Fibroblast of pulmonary artery (primary cell): ENCODE data around the gene TPBGL.

Source experiments
- DNase-seq: peaks from one replicate; pipeline ENCODE4 v3.0.0-alpha.2; 2010; ENCODE audit warnings: low read depth
- H3K4me3 ChIP-seq: replicated peaks from 2 replicates; pipeline ENCODE4 v1.5.1; 2011; ENCODE audit warnings: low read depth, mild to moderate bottlenecking, control low read depth, low read length, moderate library complexity
- TF ChIP-seq, protein P1 (sequence below): IDR thresholded peaks from 2 replicates; pipeline ENCODE4 v1.5.1; 2011; ENCODE audit warnings: mild to moderate bottlenecking, control low read depth, low read length, inconsistent platforms; ENCODE audit errors: missing control alignments

Gene TPBGL

GRCh38 chr11:75276186-75276585, 35.6 kb downstream of the TPBGL start:
- DNase-seq, result no peak
- no peak overlapping the region for H3K4me3 ChIP-seq
- TF ChIP-seq, protein P1, sequence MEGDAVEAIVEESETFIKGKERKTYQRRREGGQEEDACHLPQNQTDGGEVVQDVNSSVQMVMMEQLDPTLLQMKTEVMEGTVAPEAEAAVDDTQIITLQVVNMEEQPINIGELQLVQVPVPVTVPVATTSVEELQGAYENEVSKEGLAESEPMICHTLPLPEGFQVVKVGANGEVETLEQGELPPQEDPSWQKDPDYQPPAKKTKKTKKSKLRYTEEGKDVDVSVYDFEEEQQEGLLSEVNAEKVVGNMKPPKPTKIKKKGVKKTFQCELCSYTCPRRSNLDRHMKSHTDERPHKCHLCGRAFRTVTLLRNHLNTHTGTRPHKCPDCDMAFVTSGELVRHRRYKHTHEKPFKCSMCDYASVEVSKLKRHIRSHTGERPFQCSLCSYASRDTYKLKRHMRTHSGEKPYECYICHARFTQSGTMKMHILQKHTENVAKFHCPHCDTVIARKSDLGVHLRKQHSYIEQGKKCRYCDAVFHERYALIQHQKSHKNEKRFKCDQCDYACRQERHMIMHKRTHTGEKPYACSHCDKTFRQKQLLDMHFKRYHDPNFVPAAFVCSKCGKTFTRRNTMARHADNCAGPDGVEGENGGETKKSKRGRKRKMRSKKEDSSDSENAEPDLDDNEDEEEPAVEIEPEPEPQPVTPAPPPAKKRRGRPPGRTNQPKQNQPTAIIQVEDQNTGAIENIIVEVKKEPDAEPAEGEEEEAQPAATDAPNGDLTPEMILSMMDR, result no peak

- TF ChIP-seq, protein P1, result no peak
- no peak overlapping the region for H3K4me3 ChIP-seq
- DNase-seq, result no peak
Measured at GRCh38 chr11:75276686-75277085, 36.1 kb downstream of the TPBGL start.

- H3K4me3 ChIP-seq, result no peak overlapping the region
- no peak for DNase-seq
- TF ChIP-seq, protein P1, result no peak
Measured at GRCh38 chr11:75277211-75277805, 36.7 kb downstream of the TPBGL start.

DNA sequence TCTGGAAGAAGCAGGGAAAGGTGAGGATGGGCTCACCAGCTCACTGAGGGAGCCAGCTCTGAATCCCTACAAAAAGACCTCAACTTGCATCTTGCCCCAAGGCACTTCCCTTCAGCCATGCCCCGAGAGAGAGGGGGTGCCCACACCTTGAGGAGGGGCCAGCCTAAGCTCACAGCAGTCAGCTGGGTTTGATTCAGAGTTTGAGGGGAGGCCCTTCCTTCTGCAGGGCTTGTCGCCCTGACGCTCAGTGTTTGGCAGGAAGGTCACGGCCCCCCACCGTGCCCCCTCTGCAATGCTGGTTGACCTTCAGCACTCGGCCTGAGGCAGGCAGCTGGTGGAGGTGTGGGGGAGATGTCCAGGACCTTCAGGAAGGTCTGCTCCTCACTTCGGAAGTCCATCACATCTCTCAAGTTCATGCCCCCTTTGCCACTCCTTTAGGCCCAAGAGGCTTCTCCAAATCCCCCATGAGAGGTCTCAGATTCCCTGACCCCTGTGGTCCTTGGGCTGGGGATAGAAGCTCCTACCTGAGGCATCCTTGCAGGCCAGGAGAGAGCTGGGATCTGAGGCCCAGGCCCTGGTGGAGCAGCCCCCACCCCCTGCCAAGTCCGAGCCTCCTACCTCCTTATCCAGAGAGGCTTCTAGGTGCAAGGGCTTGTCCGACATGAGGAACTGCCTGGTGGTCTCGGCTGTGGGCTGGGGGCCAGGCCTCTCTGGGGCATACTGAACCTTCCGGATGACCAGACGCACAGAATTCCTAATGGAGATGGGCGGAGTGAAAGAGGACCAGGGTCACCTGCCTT, 37.6 kb downstream of the TPBGL start:
- no peak for DNase-seq
- H3K4me3 ChIP-seq, result no peak overlapping the region
- TF ChIP-seq, protein P1, result no peak

DNA sequence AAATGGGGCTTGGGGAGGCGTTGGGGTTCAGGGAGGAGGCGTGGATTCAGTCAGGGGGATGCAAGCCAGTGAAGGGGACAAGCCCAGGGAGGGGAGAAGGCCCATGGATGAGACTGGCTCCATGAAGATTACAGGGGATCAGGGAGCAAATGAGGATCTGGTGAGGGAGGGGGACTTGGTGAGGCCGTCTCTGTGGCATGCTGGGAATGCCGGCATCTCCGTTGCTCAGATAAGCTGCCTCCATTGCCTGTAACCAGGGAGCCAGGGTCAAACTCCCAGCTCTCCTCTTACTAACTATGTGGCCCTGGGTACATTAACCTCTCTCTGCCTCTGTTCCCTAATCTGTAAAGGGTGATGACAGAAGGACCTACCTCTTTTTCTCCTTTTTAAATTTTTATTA, 38.7 kb downstream of the TPBGL start:
- H3K4me3 ChIP-seq, result no peak overlapping the region
- no peak for DNase-seq

DNA sequence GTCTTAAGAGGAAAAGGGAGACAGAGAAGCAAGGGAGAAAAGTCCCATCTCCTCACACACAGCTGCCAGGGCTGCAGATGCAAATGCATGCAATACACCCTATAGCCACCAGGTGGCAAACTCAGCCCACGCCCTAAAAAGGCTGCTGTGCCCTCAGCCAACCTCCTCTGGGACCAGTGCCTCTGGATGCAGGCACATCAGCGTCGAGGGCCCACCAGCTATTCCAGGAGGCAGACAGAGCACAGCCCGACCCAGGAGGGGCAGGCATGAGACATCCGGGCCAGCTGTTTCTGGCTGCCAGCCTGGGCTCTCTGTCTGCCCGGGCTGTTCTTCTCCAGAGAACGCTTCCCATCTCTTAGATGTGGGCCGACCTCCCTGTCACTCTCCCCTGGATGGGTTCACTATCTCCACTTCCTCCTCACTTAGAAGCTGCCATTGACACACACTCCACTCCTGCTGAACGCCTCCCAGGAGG, 39.7 kb downstream of the TPBGL start:
- DNase-seq, result peak; percentile 82
- TF ChIP-seq, protein P1, result peak; percentile 98
- no peak overlapping the region for H3K4me3 ChIP-seq

More for the DNA sequence above, 38.7 kb downstream of the TPBGL start:
- TF ChIP-seq, protein P1, result no peak
